Psoas muscle (tissue), 8 donors: ENCODE results near the gene DPP8. TPM values are rescaled to one million over a fixed set of nuclear protein-coding genes. Genes with fewer than 3 reads are reported as not detected.

ENCODE experiments used
- ATAC-seq, 4 donors: fragments of 200-7000 bp; cut with Tn5 transposase; one replicate each; pipeline ENCODE4 v1.9.1; 2020; ENCODE audit warnings: moderate library complexity in 3 of 4, mild to moderate bottlenecking in 2 of 4
- DNase-seq, 2 donors: peaks; one replicate each; pipeline ENCODE4 v3.0.0-alpha.2; 2020
- H3K27ac ChIP-seq: fragments of 200-600 bp; one replicate; pipeline ENCODE4 v1.8.0; 2022
- H3K27me3 ChIP-seq, 3 donors: fragments of 200-600 bp in 1 of 3; one replicate each; pipeline versions ENCODE4 v1.6.1 to v1.8.0; 2013 to 2022; ENCODE audit warnings: low read length in 2 of 3, mild to moderate bottlenecking in 2 of 3, moderate library complexity in 1 of 3; ENCODE audit not compliant: insufficient read depth in 3 of 3
- H3K36me3 ChIP-seq, 2 donors: fragments of 200-600 bp in 1 of 2; one replicate each; pipeline versions ENCODE4 v1.6.1 to v1.8.0; 2013 to 2022; ENCODE audit warnings: low read depth in 1 of 2, mild to moderate bottlenecking in 1 of 2, moderate library complexity in 1 of 2; ENCODE audit not compliant: insufficient read depth in 1 of 2
- H3K4me1 ChIP-seq: fragments of 200-600 bp; one replicate; pipeline ENCODE4 v1.8.0; 2022
- H3K4me3 ChIP-seq: fragments of 200-600 bp; one replicate; pipeline ENCODE4 v1.8.0; 2022; ENCODE audit warnings: mild to moderate bottlenecking
- H3K9me3 ChIP-seq: fragments of 200-600 bp; one replicate; pipeline ENCODE4 v1.8.0; 2022
- WGBS, 3 donors: extraction: QIAGEN DNeasy Blood & Tissue Kit; methylation state at CpG; one replicate each; pipeline versions ENCODE4 v1.1.6 to v1.1.7; 2013; 5-methylcytosine and 5-hydroxymethylcytosine counted together
- intact Hi-C, 2 donors: fragments of 100-400 bp; cut with DNase I; formaldehyde crosslinking; loops; one replicate each; pipeline versions ENCODE4 v1.11.0 to v1.14.2; 2022
- polyA plus RNA-seq, 3 donors: library from polyadenylated mRNA; stranded (reverse); fragments of 200-250 nt; gene quantifications; one replicate each; pipeline ENCODE4 v1.2.3, GENCODE V29; 2013
- total RNA-seq, 4 donors: library from RNA; stranded (reverse); fragmentation: NEBNext Ultra II Directional in 2 of 4; extraction: Animal tissue kit (Norgen Biotek cat#: 25700) in 2 of 4; gene quantifications; one replicate each; pipeline versions ENCODE4 v1.2.1 to v1.2.4, GENCODE V29; 2021 to 2023
- TF ChIP-seq, protein P1 (sequence below): fragments of 200-600 bp; IDR thresholded peaks from one replicate; pipeline ENCODE4 v1.8.0; 2022; ENCODE audit warnings: antibody characterized with exemption
- donor health status: healthy with polysubstance abuse.
- donor health status: DM: no; HTN: no; CAD: no; lungs with moderate emphysema.
- donor health status: Bipolar disorder and iron deficiency.
- donor health status: healthy.
- donor health status: DM: yes; HTN: yes; CAD: no.
- donor health status: DM: no; HTN: no; CAD: no.
- donor health status: DM: no; HTN: no; CAD: no.
- donor health status: DM: yes; HTN: yes; CAD: no.

DPP8 gene
- total and polyA plus RNA-seq, 7 donors, result 9.1 to 39.6 (median 31.5) TPM

DNA sequence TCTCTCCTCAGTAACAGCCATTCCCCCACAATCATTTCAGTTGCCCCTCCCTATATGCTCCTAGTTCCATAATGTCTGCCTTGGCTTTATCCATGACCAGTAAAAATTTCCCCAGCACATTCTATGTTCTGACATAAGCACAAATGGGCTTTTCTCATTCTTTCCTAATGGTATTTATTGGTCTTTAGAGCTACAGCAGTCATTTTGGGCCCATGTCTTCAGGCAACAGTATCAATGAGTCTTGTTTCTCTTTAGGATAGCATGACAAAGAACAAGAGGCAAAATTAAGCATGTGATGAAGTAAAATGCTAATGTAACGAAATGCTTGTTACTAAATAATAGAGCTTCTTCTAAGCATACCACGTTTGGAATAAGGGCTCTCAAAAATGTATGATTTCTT, 8.2 kb downstream of the DPP8 start:
- H3K4me1 ChIP-seq, result peaks cover 31% of the 10 kb centered on the region
- intact Hi-C loops, result no loop called here
- H3K27me3 ChIP-seq, result no peaks in the 10 kb centered on the region
- no peak overlapping the region for H3K27ac ChIP-seq
- peaks cover 0 to 72% of the 10 kb centered on the region in 2 donors for H3K36me3 ChIP-seq
- TF ChIP-seq, protein P1, sequence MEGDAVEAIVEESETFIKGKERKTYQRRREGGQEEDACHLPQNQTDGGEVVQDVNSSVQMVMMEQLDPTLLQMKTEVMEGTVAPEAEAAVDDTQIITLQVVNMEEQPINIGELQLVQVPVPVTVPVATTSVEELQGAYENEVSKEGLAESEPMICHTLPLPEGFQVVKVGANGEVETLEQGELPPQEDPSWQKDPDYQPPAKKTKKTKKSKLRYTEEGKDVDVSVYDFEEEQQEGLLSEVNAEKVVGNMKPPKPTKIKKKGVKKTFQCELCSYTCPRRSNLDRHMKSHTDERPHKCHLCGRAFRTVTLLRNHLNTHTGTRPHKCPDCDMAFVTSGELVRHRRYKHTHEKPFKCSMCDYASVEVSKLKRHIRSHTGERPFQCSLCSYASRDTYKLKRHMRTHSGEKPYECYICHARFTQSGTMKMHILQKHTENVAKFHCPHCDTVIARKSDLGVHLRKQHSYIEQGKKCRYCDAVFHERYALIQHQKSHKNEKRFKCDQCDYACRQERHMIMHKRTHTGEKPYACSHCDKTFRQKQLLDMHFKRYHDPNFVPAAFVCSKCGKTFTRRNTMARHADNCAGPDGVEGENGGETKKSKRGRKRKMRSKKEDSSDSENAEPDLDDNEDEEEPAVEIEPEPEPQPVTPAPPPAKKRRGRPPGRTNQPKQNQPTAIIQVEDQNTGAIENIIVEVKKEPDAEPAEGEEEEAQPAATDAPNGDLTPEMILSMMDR, result no peak
- no peak overlapping the region for H3K4me3 ChIP-seq
- DNase-seq (no peak), ATAC-seq (no peak)
- WGBS, 3 donors, result 87 to 90% (median 89%) methylated on average over 2 of the region's 2 CpGs
- H3K9me3 ChIP-seq, result no peaks in the 10 kb centered on the region

DNA sequence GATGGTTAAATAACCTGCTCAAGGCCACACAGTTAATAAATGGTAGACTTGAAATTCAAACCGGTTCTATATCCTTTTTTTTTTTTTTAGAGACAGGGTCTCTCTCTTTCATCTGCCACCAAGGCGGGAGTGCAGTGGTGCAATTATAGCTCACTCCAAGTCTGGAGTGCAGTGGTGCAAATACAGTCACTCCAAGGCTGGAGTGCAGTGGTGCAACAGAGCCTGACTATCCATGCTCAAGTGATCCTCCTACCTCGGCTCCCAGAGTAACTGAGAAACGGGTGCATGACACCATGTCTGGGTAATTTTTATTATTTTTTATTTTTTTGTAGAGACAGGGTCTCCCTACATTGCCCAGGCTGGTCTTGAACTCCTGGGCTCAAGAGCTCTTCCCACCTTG, 23.4 kb downstream of the DPP8 start:
- H3K9me3 ChIP-seq, result no peaks in the 10 kb centered on the region
- peaks cover 3 to 90% of the 10 kb centered on the region in 2 donors for H3K36me3 ChIP-seq
- 83 to 91% (median 86%) methylated on average over 4 of the region's 4 CpGs for WGBS, 3 donors
- ATAC-seq, result no peak
- intact Hi-C loops, result no loop called here
- H3K27me3 ChIP-seq, result no peaks in the 10 kb centered on the region
- TF ChIP-seq, protein P1, result no peak
- no peak overlapping the region for H3K4me3 ChIP-seq
- no peaks in the 10 kb centered on the region for H3K4me1 ChIP-seq
- no peak overlapping the region for H3K27ac ChIP-seq
- DNase-seq, result no peak

DNA sequence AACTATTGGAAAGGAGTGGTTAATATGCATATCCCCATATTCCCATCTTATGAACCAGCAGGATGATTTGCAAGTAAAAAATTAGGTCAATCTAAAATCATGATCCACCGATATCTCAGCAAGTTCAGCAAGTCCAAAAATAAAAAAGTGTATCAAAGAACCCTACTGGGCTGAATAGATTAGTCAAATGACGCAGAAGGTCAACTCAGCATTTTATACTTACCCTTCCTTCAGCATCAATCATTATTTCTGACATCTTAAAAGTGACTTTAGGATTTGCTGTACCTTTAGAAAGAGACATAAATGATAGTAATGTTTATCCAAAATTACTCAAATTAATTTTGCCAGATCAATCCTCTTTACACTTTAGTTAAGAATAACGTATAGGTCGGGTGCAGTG, 32.6 kb downstream of the DPP8 start:
- intact Hi-C loops, result no loop called here
- H3K36me3 ChIP-seq, result peaks cover 0 to 96% of the 10 kb centered on the region in 2 donors
- TF ChIP-seq, protein P1, result no peak

DNA sequence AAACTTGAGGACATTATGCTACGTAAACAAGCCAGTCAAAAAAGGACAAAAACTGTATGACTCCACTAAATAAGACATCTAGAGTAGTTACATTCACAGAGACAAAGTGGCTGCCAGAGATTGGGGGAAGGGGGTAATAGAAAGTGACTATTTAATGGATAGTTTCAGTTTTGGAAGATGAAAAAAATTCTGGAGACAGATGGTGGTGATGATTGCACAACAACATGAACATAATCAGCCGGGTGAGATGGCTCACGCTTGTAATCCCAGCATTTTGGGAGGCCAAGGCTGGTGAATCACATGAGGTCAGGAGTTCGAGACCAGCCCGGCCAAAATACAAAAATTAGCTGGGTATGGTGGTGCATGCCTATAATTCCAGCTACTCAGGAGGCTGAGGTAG, 40.6 kb downstream of the DPP8 start:
- Histone ChIP-seq H3K4me3 (no peak overlapping the region), H3K4me1 (no peaks in the 10 kb centered on the region), H3K27ac (no peak overlapping the region), H3K9me3 (no peaks in the 10 kb centered on the region), H3K36me3 (peaks cover 0 to 91% of the 10 kb centered on the region in 2 donors), H3K27me3 (no peaks in the 10 kb centered on the region)
- DNase-seq (peak in 1 of 2 donors; percentile 17), ATAC-seq (peak in 1 of 4 donors; percentile 44)
- 54 to 87% (median 64%) methylated on average over 5 of the region's 5 CpGs for WGBS, 3 donors
- intact Hi-C loops, result no loop called here
- TF ChIP-seq, protein P1, result no peak

More for the DNA sequence above, 32.6 kb downstream of the DPP8 start:
- no peak overlapping the region for H3K27ac ChIP-seq
- no peaks in the 10 kb centered on the region for H3K9me3 ChIP-seq
- WGBS, 3 donors, result 80 to 97% (median 84%) methylated on average over 4 of the region's 4 CpGs
- DNase-seq (no peak), ATAC-seq (no peak)
- H3K4me3 ChIP-seq, result no peak overlapping the region
- H3K4me1 ChIP-seq, result no peaks in the 10 kb centered on the region
- no peaks in the 10 kb centered on the region for H3K27me3 ChIP-seq

DNA sequence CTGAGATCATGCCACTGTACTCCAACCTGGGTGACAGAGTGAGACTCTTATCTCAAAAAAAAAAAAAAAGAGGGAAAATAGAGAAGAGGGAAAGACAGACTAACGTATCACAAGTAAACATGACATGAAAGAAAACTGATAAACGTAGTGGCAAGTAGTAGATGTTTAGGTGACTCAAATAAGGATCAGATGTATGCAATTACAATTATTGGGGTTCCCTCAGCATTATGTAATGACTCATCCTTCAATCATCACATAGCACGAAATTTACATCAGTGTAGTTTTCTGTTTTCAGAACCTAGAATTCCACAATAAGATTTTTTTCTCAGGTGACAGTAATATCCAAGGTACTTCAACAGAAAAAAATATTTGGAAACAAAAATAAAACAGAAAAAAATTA, 46.6 kb downstream of the DPP8 start:
- Histone ChIP-seq H3K27me3 (no peaks in the 10 kb centered on the region), H3K4me3 (no peak overlapping the region), H3K36me3 (peaks cover 6 to 92% of the 10 kb centered on the region in 2 donors), H3K9me3 (no peaks in the 10 kb centered on the region), H3K4me1 (no peaks in the 10 kb centered on the region), H3K27ac (no peak overlapping the region)
- 90 to 93% (median 91%) methylated on average over 3 of the region's 3 CpGs for WGBS, 3 donors
- DNase-seq (no peak), ATAC-seq (no peak)
- intact Hi-C loops, result no loop called here
- TF ChIP-seq, protein P1, result no peak
